HG03432 (cell line): ENCODE data around the gene TBC1D21.
"Not testable (repeated sequence)": the region's sequence is repeated elsewhere in the genome, so short reads cannot be mapped to it uniquely, and the experiment has no call there.

Source experiments
- ATAC-seq: cut with Tn5 transposase; IDR thresholded peaks from one replicate; pipeline ENCODE4 v1.9.1; 2021; ENCODE audit warnings: mild to moderate bottlenecking, moderate library complexity; ENCODE audit not compliant: unreplicated experiment

Gene TBC1D21

DNA sequence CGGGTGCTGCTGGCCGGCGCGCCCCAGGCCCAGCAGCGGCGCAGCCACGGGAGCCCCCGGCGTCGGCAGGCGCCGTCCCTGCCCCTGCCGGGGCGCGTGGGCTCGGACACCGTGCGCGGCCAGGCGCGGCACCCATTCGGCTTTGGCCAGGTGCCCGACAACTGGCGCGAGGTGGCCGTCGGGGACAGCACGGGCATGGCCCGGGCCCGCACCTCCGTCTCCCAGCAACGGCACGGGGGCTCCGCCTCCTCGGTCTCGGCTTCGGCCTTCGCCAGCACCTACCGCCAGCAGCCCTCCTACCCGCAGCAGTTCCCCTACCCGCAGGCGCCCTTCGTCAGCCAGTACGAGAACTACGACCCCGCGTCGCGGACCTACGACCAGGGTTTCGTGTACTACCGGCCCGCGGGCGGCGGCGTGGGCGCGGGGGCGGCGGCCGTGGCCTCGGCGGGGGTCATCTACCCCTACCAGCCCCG is 53.7 kb downstream of the TBC1D21 start:
- no peak for ATAC-seq

DNA sequence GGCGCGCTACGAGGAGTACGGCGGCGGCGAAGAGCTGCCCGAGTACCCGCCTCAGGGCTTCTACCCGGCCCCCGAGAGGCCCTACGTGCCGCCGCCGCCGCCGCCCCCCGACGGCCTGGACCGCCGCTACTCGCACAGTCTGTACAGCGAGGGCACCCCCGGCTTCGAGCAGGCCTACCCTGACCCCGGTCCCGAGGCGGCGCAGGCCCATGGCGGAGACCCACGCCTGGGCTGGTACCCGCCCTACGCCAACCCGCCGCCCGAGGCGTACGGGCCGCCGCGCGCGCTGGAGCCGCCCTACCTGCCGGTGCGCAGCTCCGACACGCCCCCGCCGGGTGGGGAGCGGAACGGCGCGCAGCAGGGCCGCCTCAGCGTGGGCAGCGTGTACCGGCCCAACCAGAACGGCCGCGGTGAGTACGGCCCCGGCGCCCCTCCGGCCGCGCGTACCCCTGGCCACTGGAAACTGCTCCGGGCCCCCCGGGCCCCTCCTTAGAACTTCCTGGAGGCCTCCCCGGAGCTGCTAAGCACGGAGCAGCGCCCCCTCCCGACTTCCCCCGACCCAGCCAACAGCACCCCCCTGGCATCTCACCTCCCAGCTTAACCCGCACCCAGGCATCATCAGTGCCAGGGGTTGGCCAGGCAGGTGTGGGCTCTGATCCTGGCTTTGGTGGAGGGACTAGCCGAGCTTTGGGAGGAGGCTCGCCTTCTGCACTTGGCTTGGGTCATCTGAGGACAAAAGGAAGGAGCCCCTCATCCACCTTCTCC is 54.3 kb downstream of the TBC1D21 start:
- ATAC-seq = peak; percentile 44

DNA sequence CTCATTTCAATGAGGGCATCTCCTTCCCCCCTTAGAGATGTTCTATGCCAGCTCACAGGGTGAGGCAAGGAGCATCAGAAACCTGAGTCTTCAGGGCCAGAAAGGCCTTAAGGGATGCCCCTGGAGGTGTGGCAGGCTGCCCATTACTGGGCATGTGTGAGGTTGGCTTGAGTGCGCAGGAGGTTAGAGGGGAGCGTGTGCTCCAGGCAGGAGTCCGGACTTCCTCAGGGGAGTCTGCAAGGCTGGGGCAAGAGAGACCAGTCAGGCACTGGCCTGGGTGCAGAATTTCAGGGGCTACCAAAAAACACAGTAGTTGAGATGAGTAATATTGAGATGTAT is 54.8 kb downstream of the TBC1D21 start:
- no peak for ATAC-seq

DNA sequence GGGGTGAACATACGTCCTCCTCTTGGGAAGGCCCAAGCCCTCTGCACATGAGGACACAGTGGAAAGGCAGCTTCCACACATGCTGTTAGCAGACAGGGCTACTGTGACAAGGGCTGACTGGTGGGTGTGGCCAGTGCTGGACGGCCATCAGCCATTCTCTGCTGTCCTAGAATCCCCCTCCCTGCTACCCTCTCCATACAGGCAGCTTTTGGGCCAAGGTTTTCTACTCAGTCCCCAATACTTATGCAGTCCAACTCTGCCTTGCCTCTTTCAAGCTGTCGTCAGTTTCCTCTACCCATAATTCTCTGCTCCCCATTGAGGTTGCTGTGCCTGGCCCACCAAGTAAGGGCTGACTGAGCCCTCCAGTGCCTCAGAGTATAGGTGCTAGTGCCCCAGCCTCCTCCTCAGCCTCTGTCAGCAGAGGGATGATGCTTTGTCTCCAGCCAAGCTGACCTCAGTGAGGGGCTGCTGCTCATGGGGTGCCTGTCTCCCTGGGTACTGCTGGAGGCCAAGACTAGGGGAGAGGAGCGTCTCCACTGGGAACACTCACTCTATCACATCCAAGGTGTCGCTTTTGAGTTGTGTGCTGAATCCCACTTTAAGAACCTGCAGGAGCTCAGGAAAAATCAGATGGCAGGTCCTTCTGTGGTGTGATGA is 55.7 kb downstream of the TBC1D21 start:
- ATAC-seq = no peak

DNA sequence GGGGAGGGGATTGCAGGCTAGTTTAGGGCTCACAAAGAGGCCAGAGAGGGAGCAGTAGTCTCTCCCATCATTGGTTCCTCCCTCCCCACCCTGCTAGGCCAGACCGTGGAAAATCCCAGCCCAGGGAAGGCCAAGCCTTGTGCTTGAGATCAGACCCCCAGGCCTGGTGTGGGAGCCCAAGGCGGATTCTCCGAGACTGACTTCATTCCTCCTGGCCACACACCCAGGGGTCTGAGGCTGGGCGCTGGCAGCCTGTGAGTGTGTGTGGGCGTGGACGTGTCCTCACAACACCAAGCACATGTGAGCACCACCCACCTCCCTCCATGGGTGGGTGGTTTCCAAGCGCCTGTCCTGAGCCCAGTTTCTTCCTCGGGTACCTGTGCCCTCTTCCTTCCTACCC is 57.0 kb downstream of the TBC1D21 start:
- no peak for ATAC-seq

DNA sequence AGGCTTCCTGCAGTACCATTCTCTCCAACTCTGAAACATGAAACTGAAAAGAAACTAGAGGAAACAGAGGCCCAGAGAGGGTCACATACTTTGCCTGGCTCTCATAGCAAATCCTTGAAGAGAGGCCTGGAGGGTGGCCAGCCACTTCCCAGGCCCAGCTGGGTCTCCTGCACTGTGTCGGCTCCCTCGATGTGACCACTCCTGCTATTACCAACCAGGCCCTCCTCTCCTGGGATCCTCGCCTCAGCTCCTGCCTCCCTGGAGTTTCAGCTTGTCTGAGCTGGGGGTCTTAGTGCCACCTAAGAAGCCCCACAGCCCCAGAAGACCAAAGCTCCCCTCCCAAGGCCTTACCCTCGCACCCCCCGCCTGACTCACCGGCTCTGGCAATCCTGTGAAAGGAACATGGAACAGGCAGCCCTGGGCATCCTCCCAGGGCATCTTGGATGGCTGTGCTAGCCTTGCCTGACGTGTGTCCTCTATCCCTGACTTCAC is 57.5 kb downstream of the TBC1D21 start:
- no peak for ATAC-seq

DNA sequence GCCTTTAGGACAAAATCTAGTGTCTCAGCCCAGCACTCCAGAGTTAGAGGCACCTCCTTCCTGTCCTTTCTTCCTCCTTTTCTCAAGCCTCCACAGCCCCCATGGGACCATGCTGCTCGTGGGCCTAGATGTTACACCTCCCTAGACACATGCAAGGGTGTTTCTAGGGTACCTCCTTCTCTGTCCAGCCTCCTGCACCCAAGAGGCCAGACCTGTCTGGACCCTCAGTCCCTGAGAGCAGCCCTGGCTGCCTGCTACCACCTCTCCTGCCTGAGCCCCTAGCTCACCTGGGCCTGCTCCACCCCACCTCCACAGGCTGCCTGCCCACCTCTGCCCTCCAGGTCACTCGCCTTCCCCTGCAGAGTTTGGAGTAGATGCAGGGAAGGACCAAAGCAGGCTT is 58.1 kb downstream of the TBC1D21 start:
- ATAC-seq = no peak

DNA sequence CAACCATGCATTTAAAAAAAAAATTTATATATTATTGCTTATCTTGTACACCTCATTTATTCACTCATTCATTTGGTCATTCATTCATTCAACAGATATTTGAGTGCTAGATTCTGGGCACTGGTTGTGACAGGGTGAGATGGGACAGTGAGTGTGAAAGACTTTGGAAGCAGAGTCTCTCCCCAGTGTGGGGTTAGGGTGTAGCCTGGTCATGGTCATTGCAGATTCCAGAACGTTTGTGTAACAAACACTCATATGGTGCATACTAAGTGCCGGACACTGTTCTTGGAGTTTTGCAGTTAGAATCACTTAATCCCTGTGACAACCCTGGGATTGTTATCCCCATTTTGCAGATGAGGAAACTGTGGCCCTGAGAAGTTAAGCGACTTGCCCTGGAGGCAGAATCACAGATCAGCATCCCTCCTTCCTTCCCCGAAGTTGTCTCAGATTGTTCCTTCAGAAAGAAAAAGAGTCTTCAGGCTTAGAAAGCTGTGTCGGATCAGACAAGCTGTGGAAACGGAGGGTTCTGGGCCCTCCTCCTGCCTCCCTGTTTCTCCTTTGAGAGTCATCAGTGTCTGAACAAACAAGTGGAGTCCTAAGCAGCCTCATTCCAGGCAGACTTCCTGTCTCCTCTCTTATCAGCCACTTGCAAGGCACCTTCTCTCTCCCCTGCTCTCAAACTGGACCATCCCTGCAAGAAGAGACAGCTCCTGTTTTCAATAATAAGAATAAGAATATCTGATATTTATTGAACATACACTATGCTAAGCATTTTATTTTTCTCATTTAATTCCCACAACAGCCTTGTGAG is 59.2 kb downstream of the TBC1D21 start:
- ATAC-seq = no peak

DNA sequence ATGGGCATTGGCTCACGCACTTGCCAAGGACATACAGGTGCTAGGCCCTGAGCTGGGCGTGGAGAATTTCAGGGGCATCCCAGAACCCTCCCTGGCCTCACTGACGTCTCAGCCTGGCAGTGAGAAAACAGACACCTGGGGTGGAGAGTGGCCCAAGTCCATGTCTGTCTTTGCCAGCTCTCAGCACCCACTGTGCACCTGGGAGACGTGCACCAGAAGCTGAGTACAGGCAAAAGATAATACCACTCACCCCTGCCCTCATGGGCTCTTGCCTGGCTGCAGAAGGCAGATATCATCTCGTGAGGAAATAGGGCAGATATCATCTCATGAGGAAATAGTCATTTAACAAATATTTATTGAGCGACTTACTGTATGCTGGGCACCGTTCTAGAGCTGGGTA is 60.9 kb downstream of the TBC1D21 start:
- no peak for ATAC-seq

DNA sequence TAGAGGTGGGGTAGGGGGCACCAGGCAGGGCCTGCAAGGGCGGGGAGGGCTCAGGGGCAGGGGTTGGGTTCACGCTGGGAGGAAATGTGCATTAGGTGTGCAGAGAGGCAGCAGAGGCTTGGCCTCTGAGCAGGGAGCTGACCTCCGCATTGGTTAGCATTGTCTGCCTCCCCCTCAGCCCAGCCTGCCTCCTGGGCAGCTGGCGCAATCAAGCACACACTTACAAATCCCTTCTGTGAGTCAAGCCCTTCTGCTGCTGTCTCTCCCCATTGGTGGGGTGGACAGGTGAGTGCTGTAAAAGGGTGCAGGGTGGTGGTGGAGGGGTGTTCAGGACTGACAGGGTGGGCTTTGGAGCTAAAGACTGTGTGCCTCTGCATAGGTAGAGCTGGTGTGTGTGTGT is 62.2 kb downstream of the TBC1D21 start:
- ATAC-seq = no peak

DNA sequence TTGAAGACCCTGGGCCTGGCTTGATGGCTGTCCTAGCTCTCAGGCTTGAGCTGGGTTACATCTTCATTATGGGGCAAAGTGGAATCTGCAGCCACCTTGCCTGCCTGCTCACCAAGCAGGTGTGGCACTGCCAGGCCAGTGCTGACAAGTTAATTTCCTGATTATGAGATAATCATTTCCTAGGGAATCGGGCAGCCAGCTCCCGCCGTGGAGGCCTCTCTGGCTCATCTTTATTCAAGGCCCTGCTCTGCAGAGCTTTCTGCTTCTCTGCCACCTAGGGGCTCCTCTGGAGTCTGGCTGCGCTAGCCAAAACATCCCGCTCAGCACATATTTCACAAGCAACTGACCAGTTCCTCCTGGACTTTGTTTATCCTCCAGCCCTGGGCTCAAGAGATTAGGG is 62.8 kb downstream of the TBC1D21 start:
- no peak for ATAC-seq

DNA sequence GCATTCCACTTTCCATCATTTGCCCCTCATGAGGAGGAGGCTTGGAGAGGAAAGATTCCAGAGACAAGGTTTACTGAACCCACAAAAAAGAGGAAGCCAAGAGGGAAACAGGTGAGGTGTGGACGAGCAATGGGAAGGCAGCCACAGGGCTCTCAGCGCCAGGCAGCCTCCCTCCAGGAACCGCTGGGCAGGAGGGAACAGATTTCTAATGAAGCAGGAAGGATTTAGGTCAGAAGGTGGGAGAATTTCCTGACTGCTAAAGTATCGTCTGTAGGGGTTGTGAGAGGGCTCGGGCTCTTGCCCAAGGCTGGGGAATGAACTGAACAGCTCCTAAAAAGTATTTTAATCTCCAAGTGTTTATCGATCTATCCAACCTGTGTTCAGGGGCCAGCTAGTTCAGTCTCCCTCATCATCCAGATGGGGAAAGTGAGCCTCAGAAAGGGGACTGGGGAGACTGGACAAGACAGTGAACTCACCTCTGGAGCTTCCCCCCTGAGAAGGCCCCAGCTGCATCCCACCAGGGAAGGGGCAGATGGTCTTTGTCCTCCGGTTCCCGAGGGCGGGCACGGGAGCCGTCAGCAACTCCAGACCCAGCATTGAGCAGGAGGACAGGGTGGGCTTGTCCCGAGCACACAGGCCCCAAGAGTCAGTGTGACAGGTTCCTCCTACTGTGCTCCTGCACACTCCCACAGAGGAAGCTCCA is 63.4 kb downstream of the TBC1D21 start:
- no peak for ATAC-seq

DNA sequence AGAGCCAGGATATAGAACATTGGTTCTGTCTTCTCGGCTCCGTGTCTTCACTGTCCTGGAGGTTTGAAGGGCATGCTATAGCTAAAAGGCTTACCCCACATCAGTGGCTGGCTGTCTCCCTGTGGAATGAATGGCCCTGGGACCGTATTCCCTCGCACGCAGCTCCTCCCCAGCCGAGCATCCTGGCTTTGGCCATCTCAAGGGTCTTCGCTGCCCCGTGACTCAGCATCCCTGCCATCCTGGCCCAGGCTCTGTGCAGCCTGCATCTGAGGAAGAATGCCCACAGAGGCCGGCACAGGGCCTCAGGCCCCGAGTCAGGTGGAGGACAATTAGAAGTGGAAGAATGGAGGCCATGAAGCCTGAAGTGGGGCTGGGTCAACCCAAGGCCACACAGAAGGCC is 63.9 kb downstream of the TBC1D21 start:
- ATAC-seq = no peak

DNA sequence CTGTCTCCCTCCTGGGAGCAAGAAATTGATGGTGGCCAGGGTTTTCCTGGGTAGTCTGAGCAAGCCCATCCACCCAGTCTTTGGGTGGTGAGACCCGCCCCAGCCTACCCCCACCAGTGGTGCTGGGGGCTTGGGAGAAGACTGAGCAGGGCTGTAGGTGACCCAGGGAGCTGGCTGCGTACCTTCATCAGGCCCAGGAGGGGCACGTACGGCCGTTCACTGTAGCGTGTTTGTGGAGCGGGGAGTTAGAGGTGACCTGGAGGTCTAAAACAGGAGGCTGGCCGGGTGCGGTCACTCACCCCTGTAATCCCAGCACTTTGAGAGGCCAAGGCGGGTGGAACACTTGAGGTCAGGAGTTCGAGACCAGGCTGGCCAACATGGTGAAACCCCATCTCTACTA is 64.4 kb downstream of the TBC1D21 start:
- no peak for ATAC-seq

DNA sequence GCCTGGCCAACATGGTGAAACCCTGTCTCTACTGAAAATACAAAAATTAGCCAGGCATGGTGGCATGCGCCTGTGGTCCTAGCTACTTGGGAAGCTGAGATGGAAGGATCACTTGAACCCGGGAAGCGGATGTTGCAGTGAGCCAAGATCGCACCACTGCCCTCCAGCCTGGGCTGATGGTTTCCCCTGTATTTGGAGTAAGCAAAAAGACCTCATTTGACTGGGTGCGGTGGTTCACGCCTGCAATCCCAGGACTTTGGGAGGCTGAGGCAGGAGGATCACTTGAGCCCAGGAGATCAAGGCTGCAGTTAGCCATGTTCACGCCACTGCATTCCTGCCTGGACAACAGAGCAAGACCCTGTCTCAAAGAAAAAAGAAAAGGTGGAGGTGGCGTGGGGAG is 65.2 kb downstream of the TBC1D21 start:
- ATAC-seq = not testable (repeated sequence)
